Osteoblast (primary cell): ENCODE data around the gene CDCA8. TPM values are rescaled to one million over a fixed set of nuclear protein-coding genes. Genes with fewer than 3 reads are reported as not detected.

Experiments used
- DNase-seq: peaks from one replicate; pipeline ENCODE4 v3.0.0; 2011; ENCODE audit warnings: low spot score, mixed read lengths; ENCODE audit not compliant: insufficient read length; ENCODE audit errors: missing footprints
- H2AFZ ChIP-seq: 2 replicates; pipeline ENCODE4 v1.6.0; 2011; ENCODE audit warnings: mild to moderate bottlenecking, low read length
- H3K27ac ChIP-seq: 2 replicates; pipeline ENCODE4 v1.5.1; 2011; ENCODE audit warnings: mild to moderate bottlenecking, low read depth, low read length, moderate library complexity
- H3K27me3 ChIP-seq: 2 replicates; pipeline ENCODE4 v1.6.0; 2012; ENCODE audit warnings: mild to moderate bottlenecking, control low read depth, inconsistent platforms, low read length, moderate library complexity; ENCODE audit not compliant: insufficient read depth
- H3K36me3 ChIP-seq: 2 replicates; pipeline ENCODE4 v1.5.1; 2011; ENCODE audit warnings: mild to moderate bottlenecking, low read length, control low read depth, moderate library complexity; ENCODE audit not compliant: insufficient read depth
- H3K4me1 ChIP-seq: 2 replicates; pipeline ENCODE4 v1.5.1; 2011; ENCODE audit warnings: mild to moderate bottlenecking, low read length, control low read depth, moderate library complexity; ENCODE audit not compliant: insufficient read depth
- H3K4me2 ChIP-seq: 2 replicates; pipeline ENCODE4 v1.6.0; 2011; ENCODE audit warnings: mild to moderate bottlenecking, low read length; ENCODE audit not compliant: insufficient read depth
- H3K4me3 ChIP-seq: fragments of 200-600 bp; sonication (generic); 3 replicates; pipeline ENCODE4 v1.5.1; 2012; ENCODE audit warnings: mild to moderate bottlenecking, low read length, inconsistent platforms; ENCODE audit not compliant: insufficient read depth
- H3K79me2 ChIP-seq: 2 replicates; pipeline ENCODE4 v1.6.0; 2012; ENCODE audit warnings: mild to moderate bottlenecking, low read length, control low read depth, inconsistent platforms; ENCODE audit not compliant: insufficient read depth
- H3K9me3 ChIP-seq: 2 replicates; pipeline ENCODE4 v1.5.1; 2011; ENCODE audit warnings: low read depth, low read length, control low read depth
- H4K20me1 ChIP-seq: 2 replicates; pipeline ENCODE4 v1.6.0; 2012; ENCODE audit warnings: mild to moderate bottlenecking, low read length, control low read depth; ENCODE audit not compliant: insufficient read depth
- total RNA-seq: library from RNA; depleted of rRNA; stranded (reverse); fragments of >200 nt; gene quantifications from 2 replicates; pipeline ENCODE4 v1.2.3, GENCODE V29; 2012
- TF ChIP-seq, protein P1 (sequence below): IDR thresholded peaks from 2 replicates; pipeline ENCODE4 v1.5.1; 2011; ENCODE audit warnings: mild to moderate bottlenecking, low read depth, low read length, moderate library complexity; ENCODE audit errors: extremely low read depth

The CDCA8 gene
- total RNA-seq, 1 donor = 1.8 TPM

DNA sequence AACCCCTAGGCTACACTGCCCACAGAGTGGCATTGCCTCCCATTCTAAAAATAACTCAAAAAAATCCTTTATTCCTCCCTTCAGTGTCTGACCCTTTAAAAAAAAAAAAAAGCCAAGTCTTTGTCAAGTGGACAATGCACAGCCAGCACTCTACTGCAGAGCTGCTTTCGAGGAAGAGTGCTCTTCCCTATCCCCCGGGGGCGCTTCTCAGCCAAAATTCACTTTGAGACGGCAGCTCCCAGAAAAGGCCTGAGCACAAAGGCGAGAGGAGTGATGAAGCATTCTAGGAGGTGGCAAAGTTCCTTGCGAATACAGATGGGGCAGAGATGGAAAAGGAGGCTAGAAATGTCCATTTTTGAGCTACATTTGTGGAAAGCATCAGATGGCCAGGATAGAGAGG lies 49.3 kb downstream of the CDCA8 start:
- Histone ChIP-seq H4K20me1 (peaks cover 2% of the 10 kb centered on the region), H3K4me1 (no peaks in the 10 kb centered on the region), H3K4me3 (no peak overlapping the region), H3K27ac (no peak overlapping the region), H3K27me3 (peaks cover 10% of the 10 kb centered on the region), H3K4me2 (no peak overlapping the region), H3K9me3 (peaks cover under 1% of the 10 kb centered on the region), H3K36me3 (no peaks in the 10 kb centered on the region), H3K79me2 (no peaks in the 10 kb centered on the region), H2AFZ (no peak overlapping the region)
- TF ChIP-seq, protein P1, sequence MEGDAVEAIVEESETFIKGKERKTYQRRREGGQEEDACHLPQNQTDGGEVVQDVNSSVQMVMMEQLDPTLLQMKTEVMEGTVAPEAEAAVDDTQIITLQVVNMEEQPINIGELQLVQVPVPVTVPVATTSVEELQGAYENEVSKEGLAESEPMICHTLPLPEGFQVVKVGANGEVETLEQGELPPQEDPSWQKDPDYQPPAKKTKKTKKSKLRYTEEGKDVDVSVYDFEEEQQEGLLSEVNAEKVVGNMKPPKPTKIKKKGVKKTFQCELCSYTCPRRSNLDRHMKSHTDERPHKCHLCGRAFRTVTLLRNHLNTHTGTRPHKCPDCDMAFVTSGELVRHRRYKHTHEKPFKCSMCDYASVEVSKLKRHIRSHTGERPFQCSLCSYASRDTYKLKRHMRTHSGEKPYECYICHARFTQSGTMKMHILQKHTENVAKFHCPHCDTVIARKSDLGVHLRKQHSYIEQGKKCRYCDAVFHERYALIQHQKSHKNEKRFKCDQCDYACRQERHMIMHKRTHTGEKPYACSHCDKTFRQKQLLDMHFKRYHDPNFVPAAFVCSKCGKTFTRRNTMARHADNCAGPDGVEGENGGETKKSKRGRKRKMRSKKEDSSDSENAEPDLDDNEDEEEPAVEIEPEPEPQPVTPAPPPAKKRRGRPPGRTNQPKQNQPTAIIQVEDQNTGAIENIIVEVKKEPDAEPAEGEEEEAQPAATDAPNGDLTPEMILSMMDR = no peak
- DNase-seq = no peak

DNA sequence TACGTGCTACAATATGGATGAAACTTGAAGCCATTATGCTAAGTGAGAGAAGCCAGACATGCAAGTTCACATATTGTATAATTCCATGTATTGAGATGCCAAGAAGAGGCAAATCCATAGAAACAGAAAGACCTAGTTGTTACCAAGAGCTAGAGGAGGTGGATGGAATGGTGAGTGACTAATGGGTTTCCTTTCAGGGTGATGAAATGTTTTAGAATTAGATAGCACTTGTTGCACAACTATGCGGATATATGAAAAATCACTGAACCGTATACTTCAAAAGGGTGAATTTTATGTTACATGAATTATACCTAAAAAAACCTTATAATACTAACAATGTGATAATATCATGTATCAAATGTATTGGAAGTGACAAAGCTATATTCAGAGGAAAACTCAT lies 54.5 kb downstream of the CDCA8 start:
- Histone ChIP-seq H3K4me3 (no peak overlapping the region), H3K27ac (no peak overlapping the region), H3K4me2 (no peak overlapping the region), H4K20me1 (peaks cover under 1% of the 10 kb centered on the region), H3K4me1 (no peaks in the 10 kb centered on the region), H3K9me3 (peaks cover 4% of the 10 kb centered on the region), H2AFZ (no peak overlapping the region), H3K36me3 (no peaks in the 10 kb centered on the region), H3K79me2 (no peaks in the 10 kb centered on the region), H3K27me3 (peaks cover 9% of the 10 kb centered on the region)
- TF ChIP-seq, protein P1 = no peak
- no peak for DNase-seq

DNA sequence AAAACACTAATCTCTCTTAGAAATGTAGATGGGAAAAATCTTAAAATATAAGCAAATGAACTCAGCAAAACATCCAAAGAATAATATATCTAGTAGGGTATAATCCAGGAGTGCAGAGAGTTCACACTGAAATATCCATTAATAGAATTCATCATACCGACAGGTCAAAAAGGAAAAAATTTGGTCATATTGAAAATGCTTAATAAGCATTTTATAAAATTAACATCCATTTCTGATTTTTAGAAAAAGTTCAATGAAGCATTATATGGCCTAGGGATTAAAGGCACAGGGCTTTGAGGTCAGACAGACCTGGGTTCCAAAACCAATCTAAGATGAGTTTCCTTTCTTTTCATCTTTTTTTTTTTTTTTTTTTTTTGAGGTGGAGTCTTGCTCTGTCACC lies 56.2 kb downstream of the CDCA8 start:
- Histone ChIP-seq H3K9me3 (peaks cover 4% of the 10 kb centered on the region), H3K36me3 (no peaks in the 10 kb centered on the region), H2AFZ (no peak overlapping the region), H3K4me3 (no peak overlapping the region), H3K27ac (no peak overlapping the region), H4K20me1 (no peaks in the 10 kb centered on the region), H3K79me2 (no peaks in the 10 kb centered on the region), H3K4me2 (no peak overlapping the region), H3K4me1 (no peaks in the 10 kb centered on the region), H3K27me3 (peaks cover 16% of the 10 kb centered on the region)
- DNase-seq = no peak
- TF ChIP-seq, protein P1 = no peak

DNA sequence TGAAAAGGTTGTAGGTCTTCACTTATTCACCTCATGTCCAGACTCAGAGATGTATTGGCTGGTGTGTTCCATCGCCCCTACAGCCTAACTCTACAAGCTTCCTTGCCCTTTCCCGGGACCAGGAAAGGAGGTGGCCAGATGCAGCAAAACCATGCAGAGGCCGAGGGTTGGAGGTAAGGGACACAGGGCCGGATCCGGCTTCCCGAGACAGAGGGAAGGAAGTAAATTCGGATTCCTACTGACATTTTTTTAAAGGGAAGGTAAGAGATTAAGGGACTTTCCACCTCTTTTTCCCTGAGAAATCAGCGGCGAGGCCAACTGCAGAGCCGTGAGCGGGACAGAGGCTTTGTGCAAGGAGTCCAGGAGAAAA lies 59.9 kb downstream of the CDCA8 start:
- Histone ChIP-seq H3K27ac (no peak overlapping the region), H3K9me3 (peaks cover under 1% of the 10 kb centered on the region), H3K4me3 (no peak overlapping the region), H4K20me1 (no peaks in the 10 kb centered on the region), H3K79me2 (no peaks in the 10 kb centered on the region), H3K36me3 (no peaks in the 10 kb centered on the region), H2AFZ (no peak overlapping the region), H3K4me1 (no peaks in the 10 kb centered on the region), H3K27me3 (peaks cover 41% of the 10 kb centered on the region), H3K4me2 (no peak overlapping the region)
- TF ChIP-seq, protein P1 = no peak
- DNase-seq = no peak
